Testis (tissue), 3 donors: ENCODE results near the gene SPATS2L. TPM values are rescaled to one million over a fixed set of nuclear protein-coding genes. Genes with fewer than 3 reads are reported as not detected.

Source experiments
- DNase-seq: peaks from one replicate; pipeline ENCODE4 v3.0.0-alpha.2; 2019
- H3K27ac ChIP-seq, 2 donors: fragments of 200-600 bp; sonication (generic); one replicate each; pipeline ENCODE4 v1.5.1; 2019
- H3K27me3 ChIP-seq: fragments of 200-600 bp; sonication (generic); one replicate; pipeline ENCODE4 v1.5.1; 2019
- H3K36me3 ChIP-seq: fragments of 200-600 bp; sonication (generic); one replicate; pipeline ENCODE4 v1.5.1; 2017; ENCODE audit warnings: low read depth; ENCODE audit errors: missing control alignments
- H3K4me1 ChIP-seq: fragments of 200-600 bp; sonication (generic); one replicate; pipeline ENCODE4 v1.5.1; 2019
- H3K4me3 ChIP-seq, 2 donors: fragments of 200-600 bp; sonication (generic); one replicate each; pipeline ENCODE4 v1.5.1; 2017 to 2019
- H3K9me3 ChIP-seq: fragments of 200-600 bp; sonication (generic); one replicate; pipeline ENCODE4 v1.5.1; 2017
- POLR2A ChIP-seq: fragments of 450-650 bp; IDR thresholded peaks from one replicate; pipeline ENCODE4 v1.6.1; 2017; ENCODE audit warnings: antibody characterized with exemption, mild to moderate bottlenecking, moderate library complexity
- WGBS, 2 donors: methylation state at CpG; one replicate each; pipeline ENCODE4 v1.1.5; 2018; 5-methylcytosine and 5-hydroxymethylcytosine counted together
- intact Hi-C: fragments of 100-400 bp; cut with DNase I; formaldehyde crosslinking; loops from one replicate; pipeline ENCODE4 v1.15.1; 2023; ENCODE audit warnings: low total_unique reads
- polyA plus RNA-seq: library from polyadenylated mRNA; stranded (reverse); fragments of 350-450 nt; fragmentation: Illumina TruSeq; extraction: RNeasy Lipid Tissue Mini Kit (QIAGEN cat#74804); gene quantifications from one replicate; pipeline ENCODE4 v1.2.3, GENCODE V29; 2014; ENCODE audit warnings: low read depth, low replicate concordance; ENCODE audit not compliant: insufficient read depth
- total RNA-seq, 2 donors: library from RNA; depleted of rRNA; stranded (reverse); fragments of >200 nt; gene quantifications; one replicate each; pipeline ENCODE4 v1.2.3, GENCODE V29; 2016
- TF ChIP-seq, protein P1 (sequence below), 3 experiments: fragments of 450-650 bp in 2 of 3; fragments of 200-600 bp in 1 of 3; sonication (generic) in 1 of 3; IDR thresholded peaks; one replicate each; pipeline ENCODE4 v1.5.1; 2016 to 2019; ENCODE audit warnings: antibody characterized with exemption in 3 of 3, mild to moderate bottlenecking in 2 of 3, moderate library complexity in 1 of 3

The SPATS2L gene
- total and polyA plus RNA-seq, 3 donors from 2014 or later: 49.7 to 67.6 (median 52.9) TPM

DNA sequence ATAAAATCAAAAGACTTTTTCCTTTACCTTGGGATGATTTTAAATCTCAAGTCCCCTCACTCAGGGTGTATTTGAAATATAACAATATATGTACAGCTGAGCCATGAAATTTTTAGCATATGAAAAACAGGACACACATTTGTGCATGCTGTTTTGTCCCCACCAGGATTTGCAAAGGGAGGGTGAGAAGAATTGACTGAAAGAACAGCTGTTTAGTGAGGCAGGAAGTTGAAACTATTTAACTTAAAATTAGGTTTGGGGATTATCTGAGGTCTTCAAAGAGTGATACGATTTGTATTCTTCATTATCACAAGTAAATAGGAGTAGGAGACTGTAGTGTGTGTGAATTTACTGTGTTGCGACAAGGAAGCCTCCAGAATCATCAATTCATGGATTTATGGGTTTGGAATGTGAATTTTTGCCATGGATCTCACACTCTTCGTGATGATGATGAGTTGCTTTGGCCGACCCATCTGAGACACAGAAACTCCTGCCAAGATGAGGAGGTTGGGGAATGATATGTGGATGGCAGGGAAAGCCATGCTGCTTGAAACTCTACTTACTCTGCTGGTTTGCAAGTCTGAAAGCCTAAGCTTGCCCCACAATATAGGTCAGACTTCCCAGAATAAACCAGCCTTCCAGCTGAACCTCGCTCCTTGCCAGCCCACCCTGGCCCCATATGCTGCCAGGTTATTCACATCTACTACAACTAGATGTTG lies 31.0 kb upstream of the SPATS2L start:
- no peak for DNase-seq
- H3K27me3 ChIP-seq: no peaks in the 10 kb centered on the region
- intact Hi-C loops: no loop called here
- H3K4me3 ChIP-seq: no peak overlapping the region
- no peaks in the 10 kb centered on the region for H3K36me3 ChIP-seq
- no peak overlapping the region for H3K27ac ChIP-seq
- TF ChIP-seq, protein P1, sequence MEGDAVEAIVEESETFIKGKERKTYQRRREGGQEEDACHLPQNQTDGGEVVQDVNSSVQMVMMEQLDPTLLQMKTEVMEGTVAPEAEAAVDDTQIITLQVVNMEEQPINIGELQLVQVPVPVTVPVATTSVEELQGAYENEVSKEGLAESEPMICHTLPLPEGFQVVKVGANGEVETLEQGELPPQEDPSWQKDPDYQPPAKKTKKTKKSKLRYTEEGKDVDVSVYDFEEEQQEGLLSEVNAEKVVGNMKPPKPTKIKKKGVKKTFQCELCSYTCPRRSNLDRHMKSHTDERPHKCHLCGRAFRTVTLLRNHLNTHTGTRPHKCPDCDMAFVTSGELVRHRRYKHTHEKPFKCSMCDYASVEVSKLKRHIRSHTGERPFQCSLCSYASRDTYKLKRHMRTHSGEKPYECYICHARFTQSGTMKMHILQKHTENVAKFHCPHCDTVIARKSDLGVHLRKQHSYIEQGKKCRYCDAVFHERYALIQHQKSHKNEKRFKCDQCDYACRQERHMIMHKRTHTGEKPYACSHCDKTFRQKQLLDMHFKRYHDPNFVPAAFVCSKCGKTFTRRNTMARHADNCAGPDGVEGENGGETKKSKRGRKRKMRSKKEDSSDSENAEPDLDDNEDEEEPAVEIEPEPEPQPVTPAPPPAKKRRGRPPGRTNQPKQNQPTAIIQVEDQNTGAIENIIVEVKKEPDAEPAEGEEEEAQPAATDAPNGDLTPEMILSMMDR (IDR thresholded peaks at IDR 0.05): no peak
- TF ChIP-seq POLR2A: no peak
- WGBS, 2 donors: 70 to 72% methylated on average over 5 of the region's 5 CpGs
- H3K4me1 ChIP-seq: no peaks in the 10 kb centered on the region
- no peaks in the 10 kb centered on the region for H3K9me3 ChIP-seq

DNA sequence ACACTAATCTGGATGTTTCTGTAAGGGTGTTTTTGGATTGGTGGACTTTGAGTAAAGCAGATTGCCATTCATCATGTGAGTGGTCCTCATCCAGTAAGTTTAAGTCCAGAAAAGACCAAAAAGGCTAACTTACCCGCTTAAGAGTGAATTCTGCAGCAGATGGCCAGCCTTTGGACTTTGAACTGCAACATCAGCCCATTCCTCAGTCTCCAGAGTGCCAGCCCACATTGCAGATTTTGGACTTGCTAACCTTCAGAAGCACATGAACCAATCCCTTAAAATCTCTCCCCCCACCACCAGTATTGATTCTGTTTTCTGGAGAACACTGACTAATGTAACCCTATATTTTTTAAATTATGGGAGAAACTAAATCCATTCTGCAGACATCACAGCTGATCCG lies 30.0 kb upstream of the SPATS2L start:
- H3K27ac ChIP-seq: no peak overlapping the region
- intact Hi-C loops: no loop called here
- TF ChIP-seq, protein P1 (IDR thresholded peaks at IDR 0.05): no peak
- no peak for TF ChIP-seq POLR2A
- no peaks in the 10 kb centered on the region for H3K27me3 ChIP-seq
- H3K4me1 ChIP-seq: no peaks in the 10 kb centered on the region
- DNase-seq: no peak
- 88 to 96% methylated on average over 2 of the region's 2 CpGs for WGBS, 2 donors
- H3K36me3 ChIP-seq: no peaks in the 10 kb centered on the region
- H3K4me3 ChIP-seq: no peak overlapping the region
- no peaks in the 10 kb centered on the region for H3K9me3 ChIP-seq

DNA sequence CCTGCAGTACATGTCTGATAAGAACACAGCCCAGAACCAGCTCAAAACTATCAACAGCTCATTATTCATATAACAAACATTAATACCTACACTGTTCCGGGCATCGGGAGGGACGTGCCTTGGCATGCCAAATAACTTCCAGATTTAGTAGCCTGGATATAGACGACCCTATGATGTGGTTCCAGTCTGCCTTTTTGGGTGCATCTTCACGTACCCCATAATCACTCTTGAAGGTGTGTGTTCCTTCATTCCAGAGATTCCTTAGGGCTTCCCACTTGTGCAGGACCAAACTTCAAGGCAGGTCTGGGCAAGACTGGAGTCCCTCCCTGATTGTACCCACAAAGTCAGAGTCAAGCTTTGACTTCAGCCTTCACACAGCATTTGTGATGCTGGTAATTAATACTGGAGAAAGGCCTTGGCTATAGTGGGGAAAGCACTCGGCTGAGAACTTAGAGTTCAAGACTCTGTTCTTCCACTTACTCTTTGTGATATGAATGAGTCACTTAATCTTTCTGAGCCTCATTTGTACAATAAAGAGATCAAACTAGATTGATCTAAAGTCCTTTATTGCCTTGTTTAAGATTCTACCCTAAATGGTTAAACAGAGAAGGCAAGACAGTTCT lies 27.7 kb upstream of the SPATS2L start:
- 93 to 98% methylated on average over 6 of the region's 6 CpGs for WGBS, 2 donors
- H3K4me3 ChIP-seq: no peak overlapping the region
- no peak overlapping the region for H3K27ac ChIP-seq
- no peaks in the 10 kb centered on the region for H3K27me3 ChIP-seq
- TF ChIP-seq, protein P1 (IDR thresholded peaks at IDR 0.05): no peak
- TF ChIP-seq POLR2A: no peak
- H3K36me3 ChIP-seq: no peaks in the 10 kb centered on the region
- H3K9me3 ChIP-seq: no peaks in the 10 kb centered on the region
- H3K4me1 ChIP-seq: no peaks in the 10 kb centered on the region
- intact Hi-C loops: no loop called here
- no peak for DNase-seq

DNA sequence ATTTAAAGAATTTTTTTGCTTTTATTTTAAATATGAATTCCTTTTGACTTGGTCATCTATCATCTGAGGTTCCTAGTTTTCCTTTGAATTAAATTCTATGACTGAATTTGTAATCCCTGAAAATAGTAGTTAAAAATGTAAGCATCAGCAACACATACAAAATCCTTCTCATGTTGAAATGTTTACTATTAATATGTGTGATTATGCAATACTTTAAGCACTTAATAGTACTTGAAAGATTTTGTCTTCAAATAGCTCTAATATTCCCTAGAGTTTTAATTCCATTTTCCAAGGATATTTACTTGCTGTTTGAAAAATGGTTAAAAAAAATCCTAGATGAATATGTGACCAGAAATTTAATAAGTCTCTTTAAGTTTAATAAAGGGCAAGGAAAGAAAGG lies 26.6 kb upstream of the SPATS2L start:
- DNase-seq: no peak
- no peak for TF ChIP-seq POLR2A
- TF ChIP-seq, protein P1 (IDR thresholded peaks at IDR 0.05): no peak
- no peaks in the 10 kb centered on the region for H3K36me3 ChIP-seq

DNA sequence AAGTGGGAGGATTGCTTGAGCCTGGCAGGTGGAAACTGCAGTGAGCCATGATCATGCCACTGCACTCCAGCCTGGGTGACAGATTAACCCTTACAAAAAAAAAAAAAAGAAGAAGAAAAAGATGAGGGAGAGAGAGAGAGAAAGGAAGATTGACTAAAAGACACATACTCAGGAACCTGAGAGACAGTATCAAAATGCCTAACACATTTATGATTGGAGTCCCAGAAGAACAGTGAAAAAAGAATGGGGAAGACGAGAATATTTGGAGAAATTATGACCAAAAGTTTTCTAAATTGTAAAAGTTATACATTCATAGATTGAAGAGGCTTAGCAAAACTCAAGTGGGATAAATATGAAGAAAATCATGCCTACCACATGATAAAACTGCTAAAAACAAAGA lies 19.9 kb upstream of the SPATS2L start:
- H3K4me3 ChIP-seq: no peak overlapping the region
- no peak for DNase-seq
- TF ChIP-seq, protein P1 (IDR thresholded peaks at IDR 0.05): no peak
- TF ChIP-seq POLR2A: no peak
- 91 to 100% methylated on average over 1 of the region's 1 CpG for WGBS, 2 donors
- intact Hi-C loops: no loop called here
- no peaks in the 10 kb centered on the region for H3K27me3 ChIP-seq
- no peak overlapping the region for H3K27ac ChIP-seq
- H3K9me3 ChIP-seq: no peaks in the 10 kb centered on the region
- no peaks in the 10 kb centered on the region for H3K4me1 ChIP-seq
- H3K36me3 ChIP-seq: no peaks in the 10 kb centered on the region

More for the DNA sequence above, 26.6 kb upstream of the SPATS2L start:
- H3K4me3 ChIP-seq: no peak overlapping the region
- H3K27me3 ChIP-seq: no peaks in the 10 kb centered on the region
- H3K4me1 ChIP-seq: no peaks in the 10 kb centered on the region
- H3K9me3 ChIP-seq: no peaks in the 10 kb centered on the region
- intact Hi-C loops: no loop called here
- H3K27ac ChIP-seq: no peak overlapping the region
